Muscle layer of duodenum (tissue), 2 donors: ENCODE data around the gene COL1A2.

Experiments
- H3K27ac ChIP-seq: one replicate; pipeline ENCODE4 v1.7.0; 2013; ENCODE audit warnings: mild to moderate bottlenecking, low read length
- H3K27me3 ChIP-seq: one replicate; pipeline ENCODE4 v1.7.0; 2013; ENCODE audit warnings: low read depth, mild to moderate bottlenecking, control low read depth, low read length
- H3K36me3 ChIP-seq, 2 donors: one replicate each; pipeline ENCODE4 v1.7.0; 2013; ENCODE audit warnings: low read length in 2 of 2, control low read depth in 1 of 2, mild to moderate bottlenecking in 1 of 2; ENCODE audit not compliant: insufficient read depth in 2 of 2, control insufficient read depth in 1 of 2
- H3K4me1 ChIP-seq, 2 donors: one replicate each; pipeline ENCODE4 v1.7.0; 2013; ENCODE audit warnings: low read length in 2 of 2, mild to moderate bottlenecking in 2 of 2, control low read depth in 1 of 2, moderate library complexity in 1 of 2; ENCODE audit not compliant: insufficient read depth in 2 of 2, control insufficient read depth in 1 of 2
- H3K4me3 ChIP-seq, 2 donors: one replicate each; pipeline ENCODE4 v1.7.0; 2013; ENCODE audit warnings: low read length in 2 of 2, low read depth in 1 of 2, mild to moderate bottlenecking in 1 of 2
- H3K9me3 ChIP-seq, 2 donors: one replicate each; pipeline ENCODE4 v1.7.0; 2013; ENCODE audit warnings: low read length in 2 of 2, control low read depth in 1 of 2, mild to moderate bottlenecking in 1 of 2; ENCODE audit not compliant: control insufficient read depth in 1 of 2
- donor health status: healthy.

The COL1A2 gene

DNA sequence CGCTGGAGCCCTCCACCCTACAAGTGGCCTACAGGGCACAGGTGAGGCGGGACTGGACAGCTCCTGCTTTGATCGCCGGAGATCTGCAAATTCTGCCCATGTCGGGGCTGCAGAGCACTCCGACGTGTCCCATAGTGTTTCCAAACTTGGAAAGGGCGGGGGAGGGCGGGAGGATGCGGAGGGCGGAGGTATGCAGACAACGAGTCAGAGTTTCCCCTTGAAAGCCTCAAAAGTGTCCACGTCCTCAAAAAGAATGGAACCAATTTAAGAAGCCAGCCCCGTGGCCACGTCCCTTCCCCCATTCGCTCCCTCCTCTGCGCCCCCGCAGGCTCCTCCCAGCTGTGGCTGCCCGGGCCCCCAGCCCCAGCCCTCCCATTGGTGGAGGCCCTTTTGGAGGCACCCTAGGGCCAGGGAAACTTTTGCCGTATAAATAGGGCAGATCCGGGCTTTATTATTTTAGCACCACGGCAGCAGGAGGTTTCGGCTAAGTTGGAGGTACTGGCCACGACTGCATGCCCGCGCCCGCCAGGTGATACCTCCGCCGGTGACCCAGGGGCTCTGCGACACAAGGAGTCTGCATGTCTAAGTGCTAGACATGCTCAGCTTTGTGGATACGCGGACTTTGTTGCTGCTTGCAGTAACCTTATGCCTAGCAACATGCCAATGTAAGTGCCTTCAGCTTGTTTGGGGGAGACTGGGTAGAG is at the start of gene COL1A2:
COL1A2 (plus strand) TSS at position 459 of the 704 bp plus-strand sequence; CDS start at position 596, 137 bp downstream.
- Histone ChIP-seq H3K27me3 (no peaks in the 10 kb centered on the region), H3K4me1 (peaks cover 7 to 44% of the 10 kb centered on the region in 2 donors), H3K36me3 (peaks cover 8 to 28% of the 10 kb centered on the region in 2 donors), H3K27ac (peak within 1 kb of the TSS; percentile 99), H3K4me3 (peak within 1 kb of the TSS; percentile 85 to 91), H3K9me3 (no peaks in the 10 kb centered on the region)

GRCh38 chr7:94345907-94346306 is 48.8 kb upstream of the COL1A2 start:
- Histone ChIP-seq H3K4me3 (no peak overlapping the region), H3K27me3 (no peaks in the 10 kb centered on the region), H3K36me3 (no peaks in the 10 kb centered on the region), H3K9me3 (no peaks in the 10 kb centered on the region), H3K4me1 (peaks cover 0 to 14% of the 10 kb centered on the region in 2 donors), H3K27ac (no peak overlapping the region)

GRCh38 chr7:94348142-94348541 is 46.6 kb upstream of the COL1A2 start:
- Histone ChIP-seq H3K9me3 (no peaks in the 10 kb centered on the region), H3K4me3 (no peak overlapping the region), H3K36me3 (no peaks in the 10 kb centered on the region), H3K27ac (peak overlapping the region; percentile 12), H3K27me3 (no peaks in the 10 kb centered on the region), H3K4me1 (peaks cover 0 to 18% of the 10 kb centered on the region in 2 donors)

- no peaks in the 10 kb centered on the region for H3K27me3 ChIP-seq
- no peak overlapping the region for H3K27ac ChIP-seq
Measured at GRCh38 chr7:94350734-94351133, 44.0 kb upstream of the COL1A2 start.

DNA sequence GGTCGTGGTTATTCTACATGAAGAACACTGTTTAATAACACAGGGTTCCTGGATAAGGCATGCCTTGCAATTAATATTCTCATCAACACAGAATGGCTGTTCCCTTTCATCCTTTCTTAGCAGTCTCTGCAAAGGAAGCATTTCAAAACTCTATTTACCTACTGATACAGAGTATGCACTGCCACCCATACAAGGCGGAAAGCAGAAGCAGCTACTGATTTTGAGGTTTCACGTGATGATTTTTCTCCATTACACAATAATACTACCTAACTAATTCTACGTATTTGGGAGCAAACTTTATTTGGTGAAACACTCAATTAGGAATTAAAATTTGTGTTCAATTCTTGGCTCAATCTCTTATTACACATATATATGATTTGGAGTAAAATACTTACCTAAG is 43.0 kb upstream of the COL1A2 start:
- peaks cover 0 to 31% of the 10 kb centered on the region in 2 donors for H3K4me1 ChIP-seq
- H3K9me3 ChIP-seq, result no peaks in the 10 kb centered on the region
- no peaks in the 10 kb centered on the region for H3K27me3 ChIP-seq
- H3K4me3 ChIP-seq, result no peak overlapping the region
- no peak overlapping the region for H3K27ac ChIP-seq
- no peaks in the 10 kb centered on the region for H3K36me3 ChIP-seq

More at GRCh38 chr7:94350734-94351133, 44.0 kb upstream of the COL1A2 start:
- Histone ChIP-seq H3K4me3 (no peak overlapping the region), H3K36me3 (no peaks in the 10 kb centered on the region), H3K9me3 (no peaks in the 10 kb centered on the region), H3K4me1 (peaks cover 0 to 30% of the 10 kb centered on the region in 2 donors)

DNA sequence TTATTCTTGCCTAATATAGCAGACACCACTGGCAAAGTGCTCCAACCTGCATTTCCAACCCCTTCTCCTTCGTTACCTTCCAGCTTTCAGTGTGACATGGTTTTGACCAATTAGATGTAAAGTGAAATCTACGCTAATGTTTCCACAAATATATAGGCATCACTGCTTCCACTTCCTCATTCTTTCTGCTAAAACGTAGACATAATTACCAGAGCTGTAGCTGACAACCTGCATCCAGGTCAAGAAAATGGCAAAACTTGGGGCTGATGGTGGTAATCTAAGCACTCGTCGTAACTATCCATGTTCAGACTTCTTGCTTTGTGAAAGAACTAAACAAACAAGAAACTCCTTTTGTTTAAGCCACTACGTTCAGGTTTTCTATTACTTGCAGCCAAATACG is 41.8 kb upstream of the COL1A2 start:
- Histone ChIP-seq H3K4me3 (no peak overlapping the region), H3K9me3 (no peaks in the 10 kb centered on the region), H3K27ac (no peak overlapping the region), H3K4me1 (peaks cover 0 to 27% of the 10 kb centered on the region in 2 donors), H3K27me3 (no peaks in the 10 kb centered on the region), H3K36me3 (no peaks in the 10 kb centered on the region)

GRCh38 chr7:94354953-94355352 is 39.7 kb upstream of the COL1A2 start:
- H3K4me1 ChIP-seq, result peaks cover 0 to 21% of the 10 kb centered on the region in 2 donors

GRCh38 chr7:94355454-94355853 is 39.2 kb upstream of the COL1A2 start:
- Histone ChIP-seq H3K27me3 (no peaks in the 10 kb centered on the region), H3K27ac (no peak overlapping the region)

More at GRCh38 chr7:94354953-94355352, 39.7 kb upstream of the COL1A2 start:
- H3K27ac ChIP-seq, result no peak overlapping the region
- no peaks in the 10 kb centered on the region for H3K9me3 ChIP-seq
- H3K36me3 ChIP-seq, result no peaks in the 10 kb centered on the region
- H3K4me3 ChIP-seq, result no peak overlapping the region
- H3K27me3 ChIP-seq, result no peaks in the 10 kb centered on the region

GRCh38 chr7:94357076-94357475 is 37.6 kb upstream of the COL1A2 start:
- Histone ChIP-seq H3K4me1 (peaks cover 0 to 13% of the 10 kb centered on the region in 2 donors), H3K36me3 (no peaks in the 10 kb centered on the region), H3K27me3 (no peaks in the 10 kb centered on the region), H3K4me3 (no peak overlapping the region), H3K27ac (no peak overlapping the region), H3K9me3 (no peaks in the 10 kb centered on the region)

More at GRCh38 chr7:94355454-94355853, 39.2 kb upstream of the COL1A2 start:
- no peaks in the 10 kb centered on the region for H3K36me3 ChIP-seq
- peaks cover 0 to 21% of the 10 kb centered on the region in 2 donors for H3K4me1 ChIP-seq
- no peak overlapping the region for H3K4me3 ChIP-seq
- no peaks in the 10 kb centered on the region for H3K9me3 ChIP-seq

GRCh38 chr7:94360926-94361325 is 33.8 kb upstream of the COL1A2 start:
- Histone ChIP-seq H3K4me1 (no peaks in the 10 kb centered on the region), H3K27ac (no peak overlapping the region), H3K4me3 (no peak overlapping the region), H3K36me3 (no peaks in the 10 kb centered on the region), H3K27me3 (no peaks in the 10 kb centered on the region), H3K9me3 (peaks cover 0 to 2% of the 10 kb centered on the region in 2 donors)

GRCh38 chr7:94362276-94362675 is 32.4 kb upstream of the COL1A2 start:
- H3K27ac ChIP-seq, result no peak overlapping the region

More at GRCh38 chr7:94362276-94362675, 32.4 kb upstream of the COL1A2 start:
- H3K4me1 ChIP-seq, result no peaks in the 10 kb centered on the region
- no peak overlapping the region for H3K4me3 ChIP-seq
- peaks cover 0 to 2% of the 10 kb centered on the region in 2 donors for H3K9me3 ChIP-seq
- no peaks in the 10 kb centered on the region for H3K27me3 ChIP-seq
- no peaks in the 10 kb centered on the region for H3K36me3 ChIP-seq
